H9 (cell line): ENCODE measurements around the gene PTPRN2. TPM values are rescaled to one million over a fixed set of nuclear protein-coding genes. Genes with fewer than 3 reads are reported as not detected.

Experiments used
- DNase-seq: peaks from one replicate; pipeline ENCODE4 v3.0.0-alpha.2; 2017
- H2AFZ ChIP-seq: one replicate; pipeline ENCODE4 v1.6.1; 2013; ENCODE audit warnings: mild to moderate bottlenecking, low read length, control low read depth, moderate library complexity
- H2AK5ac ChIP-seq: 2 replicates; pipeline ENCODE4 v1.6.1; 2013; ENCODE audit warnings: low read length, control low read depth, mixed read lengths; ENCODE audit not compliant: insufficient read length
- H2BK120ac ChIP-seq: one replicate; pipeline ENCODE4 v1.6.1; 2013; ENCODE audit warnings: low read depth, mild to moderate bottlenecking, low read length, control low read depth, inconsistent platforms; ENCODE audit not compliant: poor library complexity, severe bottlenecking
- H2BK12ac ChIP-seq: 2 replicates; pipeline ENCODE4 v1.6.1; 2013; ENCODE audit warnings: low read length, control low read depth, mixed read lengths, low read depth; ENCODE audit not compliant: insufficient read length
- H2BK15ac ChIP-seq: 2 replicates; pipeline ENCODE4 v1.6.1; 2013; ENCODE audit warnings: low read depth, low read length, control low read depth
- H2BK20ac ChIP-seq: one replicate; pipeline ENCODE4 v1.6.1; 2013; ENCODE audit warnings: low read depth, mild to moderate bottlenecking, low read length, control low read depth, inconsistent platforms; ENCODE audit not compliant: poor library complexity, severe bottlenecking
- H2BK5ac ChIP-seq: 2 replicates; pipeline ENCODE4 v1.6.1; 2013; ENCODE audit warnings: low read length, control low read depth, mixed read lengths; ENCODE audit not compliant: insufficient read length
- H3K14ac ChIP-seq: 2 replicates; pipeline ENCODE4 v1.6.1; 2013; ENCODE audit warnings: low read length, control low read depth; ENCODE audit not compliant: insufficient read depth
- H3K18ac ChIP-seq: 2 replicates; pipeline ENCODE4 v1.6.1; 2013; ENCODE audit warnings: low read depth, mild to moderate bottlenecking, mixed read lengths, low read length, control low read depth; ENCODE audit not compliant: insufficient read length
- H3K23ac ChIP-seq: 2 replicates; pipeline ENCODE4 v1.6.1; 2013; ENCODE audit warnings: low read length, control low read depth, mixed read lengths, low read depth; ENCODE audit not compliant: insufficient read length
- H3K23me2 ChIP-seq: 2 replicates; pipeline ENCODE4 v1.6.1; 2013; ENCODE audit warnings: low read depth, mild to moderate bottlenecking, mixed read lengths, low read length, control low read depth; ENCODE audit not compliant: insufficient read length, poor library complexity, severe bottlenecking
- H3K27ac ChIP-seq: 2 replicates; pipeline ENCODE4 v1.5.1; 2013; ENCODE audit warnings: low read length, control low read depth, mixed read lengths, low read depth; ENCODE audit not compliant: insufficient read length
- H3K27me3 ChIP-seq: 2 replicates; pipeline ENCODE4 v1.6.1; 2013; ENCODE audit warnings: low read length, control low read depth, inconsistent platforms; ENCODE audit not compliant: insufficient read depth
- H3K4ac ChIP-seq: 2 replicates; pipeline ENCODE4 v1.6.1; 2013; ENCODE audit warnings: low read depth, mild to moderate bottlenecking, control low read depth, inconsistent platforms, low read length, moderate library complexity
- H3K4me1 ChIP-seq: 2 replicates; pipeline ENCODE4 v1.6.1; 2013; ENCODE audit warnings: low read length, control low read depth, inconsistent platforms; ENCODE audit not compliant: insufficient read depth
- H3K4me2 ChIP-seq: 2 replicates; pipeline ENCODE4 v1.6.1; 2013; ENCODE audit warnings: low read length, control low read depth, mixed read lengths; ENCODE audit not compliant: insufficient read length, insufficient read depth
- H3K56ac ChIP-seq: 2 replicates; pipeline ENCODE4 v1.6.1; 2013; ENCODE audit warnings: low read depth, mild to moderate bottlenecking, mixed read lengths, low read length, control low read depth; ENCODE audit not compliant: insufficient read length
- H3K79me1 ChIP-seq: 2 replicates; pipeline ENCODE4 v1.6.1; 2013; ENCODE audit warnings: low read depth, mild to moderate bottlenecking, moderate library complexity, low read length, control low read depth, inconsistent platforms; ENCODE audit not compliant: insufficient read depth, poor library complexity, severe bottlenecking
- H3K79me2 ChIP-seq: 2 replicates; pipeline ENCODE4 v1.6.1; 2013; ENCODE audit warnings: low read length, control low read depth, inconsistent platforms; ENCODE audit not compliant: insufficient read depth
- H3K9ac ChIP-seq: 2 replicates; pipeline ENCODE4 v1.6.1; 2013; ENCODE audit warnings: low read length, control low read depth, mixed read lengths; ENCODE audit not compliant: insufficient read length; ENCODE audit errors: extremely low read depth
- H3K9me3 ChIP-seq: one replicate; pipeline ENCODE4 v1.6.1; 2013; ENCODE audit warnings: low read depth, low read length, inconsistent platforms; ENCODE audit not compliant: control insufficient read depth
- H3T11ph ChIP-seq: one replicate; pipeline ENCODE4 v1.6.1; 2013; ENCODE audit warnings: mild to moderate bottlenecking, low read length, control low read depth, inconsistent platforms
- H4K20me1 ChIP-seq: one replicate; pipeline ENCODE4 v1.6.1; 2013; ENCODE audit not compliant: control insufficient read depth, insufficient read length, insufficient read depth
- H4K5ac ChIP-seq: 2 replicates; pipeline ENCODE4 v1.6.1; 2013; ENCODE audit warnings: low read depth, mild to moderate bottlenecking, mixed read lengths, low read length, control low read depth; ENCODE audit not compliant: insufficient read length
- H4K8ac ChIP-seq: replicated peaks from 2 replicates; pipeline ENCODE4 v1.6.1; 2013; ENCODE audit warnings: low read length, control low read depth, mixed read lengths, low read depth; ENCODE audit not compliant: insufficient read length
- H4K91ac ChIP-seq: 2 replicates; pipeline ENCODE4 v1.6.1; 2013; ENCODE audit warnings: low read depth, mild to moderate bottlenecking, moderate library complexity, mixed read lengths, low read length, control low read depth; ENCODE audit not compliant: insufficient read length
- H3K27ac Mint-ChIP-seq, 3 experiments: 2 replicates in 2 of 3; 3 replicates in 1 of 3; pipeline ENCODE4 v1.8.0; 2020 to 2021; ENCODE audit warnings: mixed read lengths in 3 of 3, mild to moderate bottlenecking in 1 of 3, moderate library complexity in 1 of 3
- H3K27me3 Mint-ChIP-seq: 2 replicates; pipeline ENCODE4 v1.8.0; 2021; ENCODE audit warnings: low read depth, mild to moderate bottlenecking, moderate library complexity, mixed read lengths
- H3K36me3 Mint-ChIP-seq, 3 experiments: 2 replicates in 2 of 3; 3 replicates in 1 of 3; pipeline ENCODE4 v1.8.0; 2020 to 2021; ENCODE audit warnings: low read depth in 3 of 3, mixed read lengths in 3 of 3; ENCODE audit not compliant: insufficient read depth in 1 of 3
- H3K4me1 Mint-ChIP-seq, 2 experiments: 2 replicates each; pipeline ENCODE4 v1.8.0; 2020; ENCODE audit warnings: mixed read lengths in 2 of 2
- H3K4me3 Mint-ChIP-seq, 2 experiments: 2 replicates in 1 of 2; 3 replicates in 1 of 2; pipeline ENCODE4 v1.8.0; 2020 to 2021; ENCODE audit warnings: mild to moderate bottlenecking in 2 of 2, mixed read lengths in 2 of 2, moderate library complexity in 1 of 2
- H3K9me3 Mint-ChIP-seq, 2 experiments: 2 replicates in 1 of 2; 3 replicates in 1 of 2; pipeline ENCODE4 v1.8.0; 2020; ENCODE audit warnings: mild to moderate bottlenecking in 2 of 2, mixed read lengths in 2 of 2, moderate library complexity in 1 of 2
- WGBS: extraction: QIAGEN DNeasy Blood & Tissue Kit; methylation state at CpG from one replicate; pipeline ENCODE4 v1.1.7; 2013; ENCODE audit warnings: missing lambda C conversion rate, low lambda C conversion rate, mixed read lengths; ENCODE audit not compliant: insufficient read length; ENCODE audit errors: extremely low coverage; 5-methylcytosine and 5-hydroxymethylcytosine counted together
- total RNA-seq: library from RNA; stranded (reverse); gene quantifications from 2 replicates; pipeline ENCODE4 v1.2.1, GENCODE V29; 2021
- TF ChIP-seq, protein P1 (sequence below): fragments of 200-600 bp; sonication (generic); conservative IDR thresholded peaks from 3 replicates; pipeline ENCODE4 v1.8.0; 2021; ENCODE audit warnings: antibody characterized with exemption, mild to moderate bottlenecking

The PTPRN2 gene
- total RNA-seq, 1 experiment from 2014 or later: 5.2 TPM

DNA sequence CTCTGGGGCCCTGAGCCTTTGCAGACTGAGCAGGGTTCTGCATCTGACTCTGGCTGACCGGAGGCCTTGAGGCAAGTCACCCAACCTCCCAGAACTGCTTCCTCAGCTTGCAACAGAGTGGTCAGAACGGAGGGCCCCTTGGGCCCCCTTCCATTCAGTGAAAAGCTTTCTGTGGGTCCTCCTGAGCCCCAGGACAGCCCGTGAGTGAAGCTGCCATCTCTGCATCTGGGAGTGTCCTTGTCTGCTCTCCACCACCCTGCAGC lies 1026.2 kb downstream of the PTPRN2 start:
- Histone ChIP-seq H3K23me2 (no peaks in the 10 kb centered on the region), H3K23ac (no peak overlapping the region), H3K27ac (no peak overlapping the region), H2BK20ac (no peak overlapping the region), H3K56ac (no peak overlapping the region), H4K5ac (no peak overlapping the region), H3K14ac (no peak overlapping the region), H3K4ac (no peak overlapping the region), H2BK120ac (no peak overlapping the region), H3K18ac (no peak overlapping the region), H2BK15ac (no peak overlapping the region), H3K9me3 (no peaks in the 10 kb centered on the region), H2AK5ac (no peak overlapping the region), H4K20me1 (no peaks in the 10 kb centered on the region), H4K8ac (no peak overlapping the region), H3K4me1 (no peaks in the 10 kb centered on the region), H2BK5ac (no peak overlapping the region), H3K9ac (no peak overlapping the region), H3K4me2 (no peak overlapping the region), H2AFZ (no peak overlapping the region), H3T11ph (no peak overlapping the region), H4K91ac (no peak overlapping the region), H3K79me2 (no peaks in the 10 kb centered on the region), H2BK12ac (no peak overlapping the region), H3K27me3 (no peaks in the 10 kb centered on the region), H3K79me1 (no peaks in the 10 kb centered on the region)
- H3K36me3 Mint-ChIP-seq: no peaks in the 10 kb centered on the region
- no peak for DNase-seq
- peaks cover 32% of the 10 kb centered on the region for H3K27me3 Mint-ChIP-seq
- TF ChIP-seq, protein P1, sequence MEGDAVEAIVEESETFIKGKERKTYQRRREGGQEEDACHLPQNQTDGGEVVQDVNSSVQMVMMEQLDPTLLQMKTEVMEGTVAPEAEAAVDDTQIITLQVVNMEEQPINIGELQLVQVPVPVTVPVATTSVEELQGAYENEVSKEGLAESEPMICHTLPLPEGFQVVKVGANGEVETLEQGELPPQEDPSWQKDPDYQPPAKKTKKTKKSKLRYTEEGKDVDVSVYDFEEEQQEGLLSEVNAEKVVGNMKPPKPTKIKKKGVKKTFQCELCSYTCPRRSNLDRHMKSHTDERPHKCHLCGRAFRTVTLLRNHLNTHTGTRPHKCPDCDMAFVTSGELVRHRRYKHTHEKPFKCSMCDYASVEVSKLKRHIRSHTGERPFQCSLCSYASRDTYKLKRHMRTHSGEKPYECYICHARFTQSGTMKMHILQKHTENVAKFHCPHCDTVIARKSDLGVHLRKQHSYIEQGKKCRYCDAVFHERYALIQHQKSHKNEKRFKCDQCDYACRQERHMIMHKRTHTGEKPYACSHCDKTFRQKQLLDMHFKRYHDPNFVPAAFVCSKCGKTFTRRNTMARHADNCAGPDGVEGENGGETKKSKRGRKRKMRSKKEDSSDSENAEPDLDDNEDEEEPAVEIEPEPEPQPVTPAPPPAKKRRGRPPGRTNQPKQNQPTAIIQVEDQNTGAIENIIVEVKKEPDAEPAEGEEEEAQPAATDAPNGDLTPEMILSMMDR: no peak
- H3K4me1 Mint-ChIP-seq: no peaks in the 10 kb centered on the region
- no peak overlapping the region for H3K27ac Mint-ChIP-seq
- WGBS: no CpG with 5 or more reads among the region's 3 CpGs
- H3K4me3 Mint-ChIP-seq: no peak overlapping the region
- no peaks in the 10 kb centered on the region for H3K9me3 Mint-ChIP-seq
